HEK293T (cell line): ENCODE measurements around the gene PIEZO1.

Experiments used
- ARNT ChIP-seq: fragments of 450-650 bp; IDR thresholded peaks from 2 replicates; pipeline ENCODE4 v1.6.1; 2017; ENCODE audit warnings: mild to moderate bottlenecking
- BHLHE40 ChIP-seq: fragments of 450-650 bp; IDR thresholded peaks from 2 replicates; pipeline ENCODE4 v1.6.1; 2016; ENCODE audit warnings: mild to moderate bottlenecking, moderate library complexity, borderline replicate concordance
- ELF4 ChIP-seq: fragments of 450-650 bp; IDR thresholded peaks from 2 replicates; pipeline ENCODE4 v1.6.1; 2017; ENCODE audit warnings: antibody characterized with exemption
- FOXA1 ChIP-seq: fragments of 450-650 bp; IDR thresholded peaks from 2 replicates; pipeline ENCODE4 v1.6.1; 2016; ENCODE audit warnings: mild to moderate bottlenecking
- FOXK2 ChIP-seq: fragments of 450-650 bp; IDR thresholded peaks from 2 replicates; pipeline ENCODE4 v1.6.1; 2016; ENCODE audit warnings: mild to moderate bottlenecking
- FOXM1 ChIP-seq: fragments of 450-650 bp; IDR thresholded peaks from 2 replicates; pipeline ENCODE4 v1.6.1; 2017; ENCODE audit warnings: mild to moderate bottlenecking, borderline replicate concordance
- HDGF ChIP-seq: fragments of 450-650 bp; IDR thresholded peaks from 2 replicates; pipeline ENCODE4 v1.6.1; 2017; ENCODE audit warnings: antibody characterized with exemption, borderline replicate concordance
- LEF1 ChIP-seq: fragments of 450-650 bp; IDR thresholded peaks from 2 replicates; pipeline ENCODE4 v1.6.1; 2017; ENCODE audit warnings: mild to moderate bottlenecking, borderline replicate concordance
- NFRKB ChIP-seq: fragments of 450-650 bp; IDR thresholded peaks from 2 replicates; pipeline ENCODE4 v1.6.1; 2016; ENCODE audit warnings: mild to moderate bottlenecking, moderate library complexity
- SP1 ChIP-seq: fragments of 450-650 bp; IDR thresholded peaks from 2 replicates; pipeline ENCODE4 v1.6.1; 2017
- SUZ12 ChIP-seq: fragments of 450-650 bp; IDR thresholded peaks from 2 replicates; pipeline ENCODE4 v1.6.1; 2016; ENCODE audit warnings: mild to moderate bottlenecking
- TARDBP ChIP-seq: fragments of 450-650 bp; IDR thresholded peaks from 2 replicates; pipeline ENCODE4 v1.6.1; 2016
- ZNF384 ChIP-seq: fragments of 450-650 bp; IDR thresholded peaks from 2 replicates; pipeline ENCODE4 v1.6.1; 2016
- TF ChIP-seq, protein P1 (sequence below): fragments of 450-650 bp; IDR thresholded peaks from 2 replicates; pipeline ENCODE4 v1.6.1; 2016

DNA sequence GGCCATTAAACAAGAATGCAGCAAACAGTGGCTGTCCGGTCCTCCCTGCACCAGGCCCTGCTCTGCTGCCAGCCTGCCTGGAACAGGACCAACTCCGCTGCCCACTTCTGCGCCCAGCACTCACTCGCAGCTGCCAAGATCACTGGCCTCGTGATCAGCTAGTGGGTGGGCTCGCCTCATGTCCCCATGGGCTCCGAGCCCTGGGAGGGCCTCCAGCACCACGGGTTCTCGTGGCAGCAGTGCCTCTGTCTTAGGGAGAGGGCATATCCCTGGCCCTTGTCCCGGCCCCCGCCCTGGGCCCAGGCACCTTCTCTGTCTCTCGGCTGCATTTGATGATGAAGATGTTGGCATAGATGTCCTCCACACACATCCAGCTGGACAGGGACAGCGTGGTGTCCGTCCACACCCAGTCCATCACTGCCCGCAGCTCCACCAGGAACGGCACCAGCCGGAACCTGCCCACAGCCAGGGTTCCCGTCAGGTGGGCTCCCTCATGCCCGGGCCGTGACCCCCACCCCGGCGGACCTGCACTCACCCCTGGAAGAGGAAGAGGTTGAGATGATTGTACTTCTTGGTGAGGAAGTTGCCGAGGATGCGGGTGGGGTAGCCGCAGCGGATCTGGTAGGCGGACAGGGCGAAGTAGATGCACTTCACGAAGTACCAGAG lies 65.6 kb downstream of the PIEZO1 start:
- TF ChIP-seq BHLHE40 = no peak
- TF ChIP-seq ARNT = no peak
- TF ChIP-seq, protein P1, sequence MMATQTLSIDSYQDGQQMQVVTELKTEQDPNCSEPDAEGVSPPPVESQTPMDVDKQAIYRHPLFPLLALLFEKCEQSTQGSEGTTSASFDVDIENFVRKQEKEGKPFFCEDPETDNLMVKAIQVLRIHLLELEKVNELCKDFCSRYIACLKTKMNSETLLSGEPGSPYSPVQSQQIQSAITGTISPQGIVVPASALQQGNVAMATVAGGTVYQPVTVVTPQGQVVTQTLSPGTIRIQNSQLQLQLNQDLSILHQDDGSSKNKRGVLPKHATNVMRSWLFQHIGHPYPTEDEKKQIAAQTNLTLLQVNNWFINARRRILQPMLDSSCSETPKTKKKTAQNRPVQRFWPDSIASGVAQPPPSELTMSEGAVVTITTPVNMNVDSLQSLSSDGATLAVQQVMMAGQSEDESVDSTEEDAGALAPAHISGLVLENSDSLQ = no peak
- TF ChIP-seq TARDBP = no peak
- TF ChIP-seq SP1 = no peak
- TF ChIP-seq FOXK2 = no peak
- no peak for TF ChIP-seq LEF1
- no peak for TF ChIP-seq HDGF
- TF ChIP-seq FOXA1 = no peak
- TF ChIP-seq NFRKB = no peak
- no peak for TF ChIP-seq SUZ12
- TF ChIP-seq ELF4 = no peak
- no peak for TF ChIP-seq ZNF384
- TF ChIP-seq FOXM1 = no peak
